HG02981 (cell line): ENCODE results near the gene ADCY5.
A peak's percentile ranks its signal among the peaks of the same experiment; 100 is the strongest.
"Not testable (repeated sequence)": the region's sequence is repeated elsewhere in the genome, so short reads cannot be mapped to it uniquely, and the experiment has no call there.

Source experiments
- ATAC-seq: cut with Tn5 transposase; IDR thresholded peaks from one replicate; pipeline ENCODE4 v1.9.1; 2021; ENCODE audit warnings: mild to moderate bottlenecking, moderate library complexity; ENCODE audit not compliant: unreplicated experiment

Gene ADCY5

DNA sequence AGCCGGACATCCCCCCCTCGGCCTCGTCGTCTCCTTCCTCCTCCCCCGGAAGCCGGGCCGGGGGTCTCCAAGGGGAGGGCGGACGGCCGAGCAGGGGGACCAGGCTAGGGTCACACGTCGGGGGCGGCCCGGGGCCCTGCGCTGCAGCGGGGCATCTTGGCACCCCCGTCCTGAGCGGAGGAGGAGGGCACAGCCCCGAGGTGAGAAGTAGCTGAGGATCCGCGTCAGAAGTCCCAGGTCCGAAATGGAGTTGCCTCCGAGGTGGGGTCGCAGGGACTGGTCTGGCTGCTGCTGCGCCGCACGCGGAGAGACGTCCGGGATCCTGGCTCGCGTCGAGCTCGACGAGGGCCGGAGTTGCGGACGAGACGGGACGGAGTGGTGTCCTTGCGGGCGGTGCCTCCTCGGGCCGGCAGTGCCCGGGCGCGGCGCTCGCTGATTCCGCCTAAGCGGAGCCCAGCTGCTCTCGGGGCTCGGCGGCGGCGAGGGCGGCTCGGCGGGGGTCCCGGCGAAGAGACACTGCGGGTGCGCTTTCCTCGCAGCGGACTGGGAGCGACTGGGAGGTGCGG, at the start of gene ADCY5:
ADCY5 (minus strand) TSS at position 555 of the 566 bp plus-strand sequence; CDS start at position 10, 545 bp downstream.
- ATAC-seq: no peak

GRCh38 chr3:123493912-123494311, 45.0 kb upstream of the ADCY5 start:
- ATAC-seq: no peak

DNA sequence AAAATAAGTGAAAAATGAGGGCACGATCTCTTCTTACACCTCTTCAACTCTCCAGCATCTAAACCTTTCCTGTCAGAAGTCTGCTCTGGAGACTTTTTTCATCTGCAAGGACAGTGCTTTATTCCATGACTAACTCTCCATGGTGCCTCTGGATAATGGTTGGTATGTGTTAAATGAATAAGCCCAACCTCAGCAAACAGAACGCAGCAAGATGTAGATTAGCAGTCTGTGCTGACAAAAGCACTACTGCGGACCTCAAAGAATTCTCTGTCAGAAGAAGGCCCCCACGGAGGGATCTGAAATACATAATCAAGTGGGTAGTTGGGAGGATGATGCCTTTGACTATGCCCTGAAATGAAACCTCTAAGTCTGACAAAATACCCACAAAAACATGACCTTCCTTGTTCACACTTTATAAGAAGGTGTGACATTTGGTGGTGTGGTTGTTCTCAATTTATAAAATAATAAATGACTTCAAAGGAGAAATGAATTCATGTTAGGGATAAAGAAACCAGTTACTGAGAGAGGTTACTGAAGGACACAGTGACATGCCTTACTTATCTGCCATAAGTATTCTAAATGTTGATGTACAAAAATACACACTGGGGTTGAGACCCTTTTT, 43.2 kb upstream of the ADCY5 start:
- ATAC-seq: no peak

- ATAC-seq: no peak
These were observed 40.6 kb upstream of the ADCY5 start for GRCh38 chr3:123489400-123490004.

GRCh38 chr3:123488645-123489347, 39.9 kb upstream of the ADCY5 start:
- no peak for ATAC-seq

DNA sequence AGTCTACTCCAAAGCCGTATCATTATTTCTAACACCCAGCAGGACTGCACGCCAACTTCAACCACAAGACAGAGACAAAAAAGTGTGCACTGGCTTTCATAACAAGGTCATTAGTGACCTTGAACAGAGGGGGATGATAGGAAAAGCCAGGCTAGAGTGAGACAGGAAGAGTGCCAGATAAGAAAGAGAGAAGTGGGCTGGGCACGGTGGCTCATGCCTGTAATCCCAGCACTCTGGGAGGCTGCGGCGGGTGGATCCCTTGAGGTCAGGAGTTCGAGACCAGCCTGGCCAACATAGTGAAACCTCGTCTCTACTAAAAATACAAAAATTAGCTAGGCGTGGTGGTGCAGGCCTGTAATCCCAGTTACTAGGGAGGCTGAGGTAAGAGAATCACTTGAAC, 38.2 kb upstream of the ADCY5 start:
- not testable (repeated sequence) for ATAC-seq

GRCh38 chr3:123486460-123486859, 37.6 kb upstream of the ADCY5 start:
- ATAC-seq: no peak

DNA sequence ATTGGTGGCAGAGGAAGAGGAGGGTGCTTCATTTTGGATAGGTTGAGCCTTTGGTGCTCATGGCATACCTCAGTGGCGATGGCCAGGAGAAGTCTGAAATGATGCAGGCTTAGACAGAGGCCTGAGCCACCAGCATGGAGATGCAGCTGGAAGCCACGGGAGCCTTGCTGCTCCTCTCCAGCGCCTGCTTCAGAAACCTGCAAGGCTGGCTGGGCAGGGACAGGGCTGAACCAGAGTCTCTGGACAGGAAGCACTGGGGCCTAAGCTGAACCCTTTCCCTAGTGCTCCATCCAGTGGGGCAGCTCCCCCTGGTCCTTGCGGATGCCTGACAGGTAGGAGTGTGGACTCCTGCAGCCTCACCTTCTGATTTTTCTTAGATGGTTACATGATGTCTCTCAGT, 36.7 kb upstream of the ADCY5 start:
- no peak for ATAC-seq

GRCh38 chr3:123483146-123483545, 34.3 kb upstream of the ADCY5 start:
- no peak for ATAC-seq

- ATAC-seq: no peak
These were observed 33.0 kb upstream of the ADCY5 start for GRCh38 chr3:123481722-123482457.

GRCh38 chr3:123481071-123481470, 32.2 kb upstream of the ADCY5 start:
- no peak for ATAC-seq

DNA sequence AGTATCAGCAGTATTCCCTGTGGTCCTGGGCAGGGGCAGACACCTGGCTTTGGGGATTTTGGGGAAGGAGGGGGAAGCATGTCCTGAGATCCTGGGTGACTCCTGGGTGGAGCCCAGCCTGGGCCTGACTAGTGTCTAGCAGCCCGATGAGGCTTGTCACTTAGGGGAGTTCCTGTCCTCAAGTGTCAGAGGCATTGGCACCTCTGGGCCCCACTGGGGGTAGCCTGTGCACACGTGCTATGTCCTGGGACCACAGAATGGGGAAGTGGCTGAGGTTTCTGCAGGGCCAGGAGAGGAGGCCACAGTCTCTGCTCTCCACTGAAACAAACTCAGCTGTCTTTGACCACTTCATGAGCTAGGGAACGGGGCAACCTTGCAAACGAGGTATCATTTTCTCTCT, 31.5 kb upstream of the ADCY5 start:
- peak; percentile 47 for ATAC-seq

DNA sequence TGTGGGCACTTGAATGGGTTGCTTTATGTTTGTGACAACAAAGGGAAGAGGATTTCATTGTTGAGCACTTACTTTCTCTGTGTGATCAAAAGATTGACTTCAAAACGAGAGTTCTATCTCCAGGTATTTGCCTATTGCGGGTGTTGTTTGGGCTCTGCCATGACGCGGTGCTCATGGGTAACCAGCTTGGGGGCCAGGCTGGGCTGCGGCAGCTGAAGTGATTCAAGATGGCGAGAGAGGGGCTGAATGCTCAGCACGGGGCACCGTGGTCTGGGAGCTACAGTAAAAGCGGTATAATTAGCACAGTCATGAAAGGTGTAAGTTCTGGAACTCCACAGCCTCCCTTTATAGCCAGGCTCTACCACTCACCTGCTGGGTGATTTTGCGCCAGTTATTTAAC, 31.0 kb upstream of the ADCY5 start:
- no peak for ATAC-seq

DNA sequence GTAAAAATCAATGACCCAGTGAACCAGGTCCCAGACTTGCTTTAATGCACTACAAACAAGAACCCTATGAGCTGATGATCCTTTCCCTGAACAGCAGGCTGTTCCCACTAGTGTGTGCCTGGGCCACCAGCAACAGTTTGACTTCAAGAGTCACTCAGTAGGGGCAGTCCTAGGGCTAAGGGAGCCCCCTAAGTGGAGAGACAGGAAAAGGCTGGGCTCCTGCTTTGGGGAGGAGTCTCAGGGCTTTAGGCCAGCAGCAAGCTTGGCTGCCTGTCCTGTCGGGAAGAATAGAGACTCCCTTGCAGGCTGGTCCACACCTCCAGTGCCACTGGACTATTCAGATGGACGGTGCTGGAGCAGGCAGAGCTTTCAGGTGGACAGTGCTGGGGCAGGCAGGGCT, 29.4 kb upstream of the ADCY5 start:
- no peak for ATAC-seq

- ATAC-seq: no peak
These were observed 28.3 kb upstream of the ADCY5 start for GRCh38 chr3:123476967-123477750.

GRCh38 chr3:123475786-123476185, 26.9 kb upstream of the ADCY5 start:
- ATAC-seq: no peak

DNA sequence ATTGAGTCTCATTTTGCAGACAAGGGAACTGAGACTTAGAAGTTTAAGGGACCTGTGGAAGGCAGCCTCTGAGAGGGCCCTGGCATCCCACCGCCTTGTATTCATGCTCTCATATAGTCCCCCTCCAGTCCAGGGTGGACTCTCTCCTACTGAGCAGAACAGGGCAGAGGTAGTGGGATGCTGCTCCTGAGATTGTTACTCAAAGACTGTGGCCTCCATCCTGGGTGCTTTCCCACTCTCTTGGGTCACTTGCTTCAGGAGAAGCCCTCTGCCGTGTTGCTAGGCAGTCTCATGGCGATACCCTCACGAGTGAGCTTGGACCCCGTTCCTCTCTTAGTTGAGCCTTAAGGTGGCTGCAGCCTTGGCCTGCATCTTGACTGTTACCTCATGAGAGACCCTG, 22.2 kb upstream of the ADCY5 start:
- no peak for ATAC-seq

DNA sequence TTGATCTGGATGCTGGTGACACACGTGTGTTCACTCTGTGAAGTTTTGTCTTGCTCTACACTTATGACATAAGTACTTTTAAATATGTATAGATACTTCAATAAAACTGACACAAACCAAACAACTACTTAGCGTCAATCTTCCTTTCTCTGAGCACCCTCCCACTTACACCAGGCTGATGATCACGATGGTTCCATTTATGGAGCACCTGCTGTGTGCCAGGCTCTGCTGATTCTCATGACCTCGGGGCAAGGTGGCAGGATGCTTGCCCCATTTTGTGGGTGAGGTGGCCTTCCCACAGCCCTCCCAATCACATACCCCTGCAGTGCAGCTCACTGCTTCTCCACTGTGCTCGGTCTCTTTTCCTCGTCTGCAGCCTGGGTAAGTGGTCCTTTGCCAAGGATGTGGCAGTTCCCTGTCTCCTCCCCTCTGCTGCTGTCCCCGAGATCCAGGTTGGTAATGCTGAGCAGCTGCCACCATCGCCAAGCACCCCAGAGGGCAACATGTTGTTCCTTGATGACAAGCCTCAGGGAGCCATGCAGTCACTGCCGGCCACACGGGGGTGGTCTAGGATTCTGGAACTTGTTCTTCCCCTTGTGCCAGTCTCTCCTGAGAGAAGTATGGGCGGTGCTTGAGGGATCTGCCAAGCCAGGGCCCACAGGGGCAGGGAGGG, 20.6 kb upstream of the ADCY5 start:
- no peak for ATAC-seq

- ATAC-seq: no peak
These were observed 18.2 kb upstream of the ADCY5 start for GRCh38 chr3:123467046-123467445.

DNA sequence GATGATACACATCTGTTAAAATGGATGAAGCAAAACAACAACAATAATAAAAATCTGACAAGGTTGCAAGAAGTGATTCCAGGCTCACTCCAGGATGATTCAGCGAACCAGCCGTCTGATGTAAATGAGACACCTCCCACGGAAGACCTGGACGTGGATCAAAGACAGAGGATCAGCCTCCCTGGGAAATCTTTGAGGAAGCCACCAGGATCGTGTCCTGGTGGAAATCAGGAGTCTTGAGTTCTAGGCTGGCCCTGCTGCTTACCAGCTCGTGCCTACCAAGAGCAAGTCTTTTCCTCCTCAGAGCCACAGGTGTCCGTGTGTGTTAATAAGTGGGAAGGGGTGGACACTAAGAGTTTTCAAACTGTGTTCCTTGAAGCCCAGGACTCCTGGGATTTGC, 15.3 kb upstream of the ADCY5 start:
- ATAC-seq: no peak
